Subcutaneous abdominal adipose tissue (tissue), 5 donors: Measurements from ENCODE around the gene AGT.

Source experiments
- H3K27ac ChIP-seq: one replicate; pipeline ENCODE4 v1.7.0; 2013; ENCODE audit warnings: low read depth, mild to moderate bottlenecking, inconsistent platforms, low read length, moderate library complexity
- H3K27me3 ChIP-seq, 5 donors: one replicate each; pipeline ENCODE4 v1.7.0; 2013; ENCODE audit warnings: low read length in 5 of 5, inconsistent platforms in 1 of 5; ENCODE audit not compliant: control insufficient read depth in 5 of 5, insufficient read depth in 4 of 5
- H3K36me3 ChIP-seq, 5 donors: one replicate each; pipeline ENCODE4 v1.7.0; 2013; ENCODE audit warnings: low read length in 5 of 5; ENCODE audit not compliant: control insufficient read depth in 5 of 5, insufficient read depth in 5 of 5
- H3K4me1 ChIP-seq, 5 donors: one replicate each; pipeline ENCODE4 v1.7.0; 2013; ENCODE audit warnings: low read length in 5 of 5, mild to moderate bottlenecking in 3 of 5, moderate library complexity in 1 of 5; ENCODE audit not compliant: control insufficient read depth in 5 of 5, insufficient read depth in 5 of 5
- H3K4me3 ChIP-seq, 5 donors: one replicate each; pipeline ENCODE4 v1.7.0; 2013; ENCODE audit warnings: low read length in 5 of 5, low read depth in 1 of 5
- H3K9ac ChIP-seq, 5 donors: one replicate each; pipeline ENCODE4 v1.7.0; 2013; ENCODE audit warnings: low read length in 5 of 5, mild to moderate bottlenecking in 4 of 5, moderate library complexity in 3 of 5
- H3K9me3 ChIP-seq, 5 donors: one replicate each; pipeline ENCODE4 v1.7.0; 2013; ENCODE audit warnings: low read length in 5 of 5; ENCODE audit not compliant: control insufficient read depth in 5 of 5
- donor health status: healthy.
- donor health status: healthy.
- donor health status: healthy.
- donor health status: healthy.
- donor health status: healthy.

The AGT gene

GRCh38 chr1:230713915-230714764 lies at the start of gene AGT:
AGT (minus strand) TSS chr1:230714122; CDS start chr1:230710823, 3,299 bp downstream.
- no peaks in the 10 kb centered on the region for H3K36me3 ChIP-seq
- H3K9me3 ChIP-seq, result no peaks in the 10 kb centered on the region
- peak within 1 kb of the TSS; percentile 17 to 51 (median 34) for H3K4me3 ChIP-seq
- H3K27ac ChIP-seq, result no peak within 1 kb of the TSS
- H3K4me1 ChIP-seq, result peaks cover 2 to 20% (median 15%) of the 10 kb centered on the region in 5 donors
- H3K9ac ChIP-seq, result no peak within 1 kb of the TSS
- no peaks in the 10 kb centered on the region for H3K27me3 ChIP-seq

- no peak overlapping the region for H3K27ac ChIP-seq
- H3K4me1 ChIP-seq, result no peaks in the 10 kb centered on the region
- H3K9ac ChIP-seq, result no peak overlapping the region
- H3K36me3 ChIP-seq, result no peaks in the 10 kb centered on the region
- H3K27me3 ChIP-seq, result peaks cover 0 to 14% (median 6%) of the 10 kb centered on the region in 5 donors
- no peak overlapping the region for H3K4me3 ChIP-seq
- peaks cover 0 to 3% (median 0%) of the 10 kb centered on the region in 5 donors for H3K9me3 ChIP-seq
These were observed 47.7 kb upstream of the AGT start for GRCh38 chr1:230761443-230762167.

GRCh38 chr1:230760360-230760827 lies 46.5 kb upstream of the AGT start:
- peaks cover 0 to 14% (median 6%) of the 10 kb centered on the region in 5 donors for H3K27me3 ChIP-seq
- no peak overlapping the region for H3K4me3 ChIP-seq
- no peaks in the 10 kb centered on the region for H3K36me3 ChIP-seq
- no peak overlapping the region for H3K27ac ChIP-seq
- no peak overlapping the region for H3K9ac ChIP-seq
- no peaks in the 10 kb centered on the region for H3K4me1 ChIP-seq
- peaks cover 0 to 3% (median 0%) of the 10 kb centered on the region in 5 donors for H3K9me3 ChIP-seq

- no peaks in the 10 kb centered on the region for H3K36me3 ChIP-seq
- H3K9ac ChIP-seq, result no peak overlapping the region
- H3K27me3 ChIP-seq, result peaks cover 0 to 14% (median 6%) of the 10 kb centered on the region in 5 donors
- no peak overlapping the region for H3K27ac ChIP-seq
- peaks cover 0 to 4% (median 0%) of the 10 kb centered on the region in 5 donors for H3K4me1 ChIP-seq
- H3K9me3 ChIP-seq, result peaks cover 0 to 3% (median 0%) of the 10 kb centered on the region in 5 donors
- no peak overlapping the region for H3K4me3 ChIP-seq
These were observed 45.6 kb upstream of the AGT start for GRCh38 chr1:230759369-230760065.

GRCh38 chr1:230758709-230759368 lies 44.9 kb upstream of the AGT start:
- H3K27ac ChIP-seq, result no peak overlapping the region
- no peak overlapping the region for H3K4me3 ChIP-seq
- H3K36me3 ChIP-seq, result no peaks in the 10 kb centered on the region
- H3K4me1 ChIP-seq, result peaks cover 0 to 4% (median 0%) of the 10 kb centered on the region in 5 donors
- peaks cover 0 to 2% (median 0%) of the 10 kb centered on the region in 5 donors for H3K9me3 ChIP-seq
- H3K9ac ChIP-seq, result no peak overlapping the region
- H3K27me3 ChIP-seq, result peaks cover 0 to 14% (median 6%) of the 10 kb centered on the region in 5 donors

- Histone ChIP-seq H3K36me3 (no peaks in the 10 kb centered on the region), H3K27me3 (peaks cover 0 to 14% (median 6%) of the 10 kb centered on the region in 5 donors), H3K4me3 (no peak overlapping the region), H3K27ac (no peak overlapping the region), H3K9ac (no peak overlapping the region), H3K4me1 (peaks cover 2 to 7% (median 5%) of the 10 kb centered on the region in 5 donors), H3K9me3 (no peaks in the 10 kb centered on the region)
These were observed 44.2 kb upstream of the AGT start for GRCh38 chr1:230757856-230758708.

- peaks cover 0 to 13% (median 7%) of the 10 kb centered on the region in 5 donors for H3K27me3 ChIP-seq
- no peaks in the 10 kb centered on the region for H3K9me3 ChIP-seq
- peaks cover 2 to 7% (median 5%) of the 10 kb centered on the region in 5 donors for H3K4me1 ChIP-seq
- no peaks in the 10 kb centered on the region for H3K36me3 ChIP-seq
- H3K9ac ChIP-seq, result peak overlapping the region in 1 of 5 donors; percentile 30
- H3K4me3 ChIP-seq, result no peak overlapping the region
- no peak overlapping the region for H3K27ac ChIP-seq
These were observed 40.9 kb upstream of the AGT start for GRCh38 chr1:230754796-230755195.

GRCh38 chr1:230753586-230754251 lies 39.8 kb upstream of the AGT start:
- no peak overlapping the region for H3K9ac ChIP-seq

More at GRCh38 chr1:230753586-230754251, 39.8 kb upstream of the AGT start:
- H3K36me3 ChIP-seq, result no peaks in the 10 kb centered on the region
- peaks cover 0 to 8% (median 6%) of the 10 kb centered on the region in 5 donors for H3K27me3 ChIP-seq
- peak overlapping the region in 4 of 5 donors; percentile 4 to 34 (median 33) for H3K4me3 ChIP-seq
- no peak overlapping the region for H3K27ac ChIP-seq
- H3K4me1 ChIP-seq, result peaks cover 2 to 7% (median 5%) of the 10 kb centered on the region in 5 donors
- no peaks in the 10 kb centered on the region for H3K9me3 ChIP-seq
